Right renal pelvis (tissue), 4 donors: ENCODE measurements around the gene USP32. TPM values are rescaled to one million over a fixed set of nuclear protein-coding genes. Genes with fewer than 3 reads are reported as not detected.

Experiments used
- DNase-seq, 4 donors: peaks; one replicate each; pipeline ENCODE4 v3.0.0-alpha.2; 2013; ENCODE audit warnings: low read depth in 4 of 4, low spot score in 3 of 4, missing footprints in 1 of 4
- polyA plus RNA-seq, 4 donors: library from polyadenylated mRNA; unstranded; fragments of 120-200 nt; gene quantifications; one replicate each; pipeline ENCODE4 v1.2.1, GENCODE V29; 2013; ENCODE audit not compliant: insufficient read length in 4 of 4

USP32 gene
- polyA plus RNA-seq, 4 donors, result 38.9 to 43.7 (median 41.5) TPM

GRCh38 chr17:60311186-60311585 lies 80.7 kb downstream of the USP32 start:
- no peak for DNase-seq

- no peak for DNase-seq
These were observed 86.8 kb downstream of the USP32 start for GRCh38 chr17:60305141-60305540.

GRCh38 chr17:60304502-60304901 lies 87.4 kb downstream of the USP32 start:
- no peak for DNase-seq

GRCh38 chr17:60303406-60304099 lies 88.4 kb downstream of the USP32 start:
- no peak for DNase-seq

- DNase-seq, result no peak
These were observed 90.3 kb downstream of the USP32 start for GRCh38 chr17:60301649-60302048.

GRCh38 chr17:60300949-60301348 lies 91.0 kb downstream of the USP32 start:
- no peak for DNase-seq

- DNase-seq, result no peak
These were observed 91.9 kb downstream of the USP32 start for GRCh38 chr17:60300011-60300410.

- no peak for DNase-seq
These were observed 94.1 kb downstream of the USP32 start for GRCh38 chr17:60297760-60298401.

- DNase-seq, result no peak
These were observed 95.8 kb downstream of the USP32 start for GRCh38 chr17:60296177-60296576.

- no peak for DNase-seq
These were observed 98.2 kb downstream of the USP32 start for GRCh38 chr17:60293580-60294335.

GRCh38 chr17:60292697-60293096 lies 99.2 kb downstream of the USP32 start:
- no peak for DNase-seq

GRCh38 chr17:60284709-60285108 lies 107.2 kb downstream of the USP32 start:
- no peak for DNase-seq

- DNase-seq, result no peak
These were observed 108.1 kb downstream of the USP32 start for GRCh38 chr17:60283816-60284215.

- DNase-seq, result no peak
These were observed 111.3 kb downstream of the USP32 start for GRCh38 chr17:60280673-60281072.

GRCh38 chr17:60278237-60278636 lies 113.7 kb downstream of the USP32 start:
- DNase-seq, result no peak

GRCh38 chr17:60277258-60277657 lies 114.7 kb downstream of the USP32 start:
- DNase-seq, result no peak

- DNase-seq, result no peak
These were observed 122.5 kb downstream of the USP32 start for GRCh38 chr17:60269417-60269816.

GRCh38 chr17:60260540-60260939 lies 131.4 kb downstream of the USP32 start:
- DNase-seq, result no peak

GRCh38 chr17:60258313-60258712 lies 133.6 kb downstream of the USP32 start:
- DNase-seq, result no peak

- no peak for DNase-seq
These were observed 135.8 kb downstream of the USP32 start for GRCh38 chr17:60256174-60256573.

- DNase-seq, result no peak
These were observed 138.9 kb downstream of the USP32 start for GRCh38 chr17:60253048-60253447.

- DNase-seq, result no peak
These were observed 139.5 kb downstream of the USP32 start for GRCh38 chr17:60252459-60252858.
